HG02970 (cell line): ENCODE results near the gene C1orf53.
A peak's percentile ranks its signal among the peaks of the same experiment; 100 is the strongest.
"Not testable (repeated sequence)": the region's sequence is repeated elsewhere in the genome, so short reads cannot be mapped to it uniquely, and the experiment has no call there.

Experiments
- ATAC-seq: cut with Tn5 transposase; IDR thresholded peaks from one replicate; pipeline ENCODE4 v1.9.1; 2021; ENCODE audit warnings: mild to moderate bottlenecking, moderate library complexity, moderate number of reproducible peaks; ENCODE audit not compliant: unreplicated experiment, low FRiP score

Gene C1orf53

DNA sequence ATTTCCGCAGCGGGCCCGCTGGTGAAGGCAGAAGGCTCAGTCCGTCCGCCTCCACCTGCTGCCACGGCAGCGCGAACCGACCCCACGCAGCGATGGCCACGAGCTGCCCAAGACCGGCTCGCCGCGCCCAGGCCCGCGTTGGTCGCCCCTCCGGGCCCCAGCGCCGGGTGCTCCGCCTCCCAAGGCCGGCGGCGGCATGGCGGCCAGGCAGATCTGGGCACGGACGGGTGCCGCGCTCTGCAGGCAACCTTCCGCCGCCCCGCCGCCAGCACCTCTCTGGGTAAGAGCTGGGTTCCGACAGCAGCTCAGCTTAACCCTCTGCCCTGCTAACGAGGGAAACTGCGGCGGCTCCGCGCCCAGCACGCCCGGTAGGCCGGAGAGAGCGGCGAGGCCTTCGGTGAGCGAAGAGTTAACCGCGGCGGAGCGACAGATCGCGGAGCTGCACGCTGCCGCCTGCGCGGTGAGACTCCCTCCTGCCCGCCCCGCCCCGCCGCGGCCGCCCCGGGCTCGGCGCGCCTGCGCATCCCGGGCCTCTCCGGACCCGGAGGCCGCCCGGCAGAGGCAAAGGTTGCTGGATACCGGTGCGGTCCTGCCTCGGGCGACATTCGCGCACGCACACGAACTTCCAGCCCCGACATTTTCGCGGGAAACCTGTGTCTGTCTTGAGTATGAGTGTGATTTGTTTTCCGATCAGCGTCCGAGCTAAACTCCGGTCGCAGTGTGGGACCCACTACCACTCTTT is at the start of gene C1orf53:
TSS of gene C1orf53 (plus strand) at position 177 of the 742 bp plus-strand sequence. CDS start at position 197, 20 bp downstream.
- ATAC-seq, result peak; percentile 98

DNA sequence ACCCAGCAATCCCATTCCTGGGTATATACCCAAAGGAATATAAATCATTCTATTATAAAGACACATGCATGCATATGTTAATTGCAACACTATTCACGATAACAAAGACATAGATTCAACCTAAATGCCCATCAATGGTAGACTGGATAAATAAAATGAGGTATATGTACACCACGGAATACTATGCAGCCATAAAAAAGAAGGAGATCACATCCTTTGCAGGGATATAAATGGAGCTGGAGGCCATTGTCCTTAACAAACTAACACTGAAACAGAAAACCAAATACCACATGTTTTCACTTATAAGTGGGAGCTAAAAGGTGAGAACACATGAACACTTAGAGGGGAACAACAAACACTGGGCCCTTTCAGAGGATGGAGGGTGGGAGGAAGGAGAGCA is 46.7 kb upstream of the C1orf53 start:
- not testable (repeated sequence) for ATAC-seq

DNA sequence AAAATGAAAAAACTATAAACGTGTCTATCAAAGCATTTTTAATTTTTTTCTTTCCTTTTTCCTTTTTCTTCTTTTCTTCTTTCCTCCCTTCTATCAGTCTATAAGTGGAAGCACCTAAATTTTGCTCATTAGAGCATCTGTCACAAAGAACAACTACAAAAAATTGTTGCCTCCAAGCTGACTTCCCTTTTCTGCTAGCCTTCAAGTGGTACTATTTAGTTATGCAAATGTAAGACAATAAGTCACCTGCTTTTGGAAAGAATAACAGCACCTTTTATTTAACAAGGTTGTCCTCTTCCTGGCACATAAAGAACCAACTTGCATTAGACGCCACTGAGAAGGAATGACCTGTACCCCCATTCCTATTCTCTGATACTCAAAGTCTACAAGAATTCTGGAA is 45.0 kb upstream of the C1orf53 start:
- no peak for ATAC-seq

DNA sequence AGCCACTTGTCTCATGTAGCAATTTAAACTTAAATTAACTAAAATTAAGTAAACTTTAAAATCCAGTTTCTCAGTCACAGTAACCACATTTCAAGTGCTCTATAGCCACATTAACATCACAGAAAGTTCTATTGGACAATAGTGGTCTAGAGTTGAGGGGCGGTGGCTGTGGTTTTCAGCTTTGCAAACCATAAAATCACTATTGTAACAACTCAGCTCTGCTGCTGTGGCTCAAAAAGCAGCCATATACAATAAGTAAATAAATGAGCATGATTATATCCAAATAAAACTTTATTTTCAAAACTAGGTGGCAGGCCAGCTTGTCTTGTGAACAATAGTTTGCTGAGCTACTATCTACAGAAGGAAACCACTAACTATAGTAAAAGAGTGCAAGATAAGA is 43.4 kb upstream of the C1orf53 start:
- ATAC-seq, result no peak

DNA sequence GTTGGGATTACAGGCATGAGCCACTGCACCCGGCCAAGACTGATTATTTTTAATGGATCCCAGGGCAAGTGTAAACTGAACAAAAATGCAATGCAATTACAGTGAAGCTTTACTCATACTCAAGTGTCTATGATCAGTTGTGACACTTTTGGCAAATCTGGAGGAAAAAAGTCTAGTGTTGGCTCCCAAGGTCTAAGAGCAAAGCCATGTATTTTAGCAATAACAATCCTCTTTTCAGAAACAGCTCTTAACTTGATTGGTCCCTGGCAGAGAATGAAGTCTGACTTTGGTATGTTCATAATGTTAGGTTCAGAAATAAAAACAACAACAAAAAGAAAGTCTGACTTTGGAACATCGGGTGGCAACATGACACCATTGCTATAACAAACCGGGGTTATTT is 40.2 kb upstream of the C1orf53 start:
- no peak for ATAC-seq

DNA sequence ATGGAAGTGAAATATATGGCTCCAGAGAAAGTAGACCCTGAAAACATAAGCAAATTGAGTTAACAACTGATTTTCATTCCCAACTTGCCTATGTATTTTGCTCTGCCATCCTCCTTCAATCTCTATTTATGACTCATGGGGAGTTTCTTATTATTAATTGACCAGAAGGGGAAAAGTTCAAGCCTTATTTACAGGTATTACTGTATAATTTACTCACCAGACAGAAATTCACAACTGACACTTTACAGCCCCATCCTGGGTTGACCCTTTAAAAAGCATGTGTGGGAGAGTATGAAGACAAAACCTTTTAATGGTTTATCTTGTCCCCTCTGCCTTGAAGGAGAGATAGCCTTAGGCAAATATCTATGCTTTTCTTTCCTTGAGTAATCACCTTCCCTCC is 39.8 kb upstream of the C1orf53 start:
- no peak for ATAC-seq

DNA sequence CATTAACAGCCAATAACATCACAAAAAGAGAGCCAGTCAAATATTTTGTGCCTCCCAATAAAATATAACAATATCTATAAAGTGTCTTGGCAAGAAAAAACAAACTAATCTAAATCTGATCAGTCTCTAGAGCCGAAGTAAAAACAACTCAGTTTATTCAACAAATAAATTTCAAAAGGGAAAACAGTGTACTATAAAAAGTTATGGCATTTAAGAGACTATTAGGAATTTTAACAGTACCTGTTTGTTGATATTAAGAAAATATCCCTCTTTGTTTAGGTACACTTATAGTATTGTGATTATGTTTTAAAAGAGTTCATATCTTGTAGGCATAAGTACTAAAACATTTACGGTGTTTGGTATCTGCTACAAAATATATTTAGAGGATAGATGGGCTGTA is 36.6 kb upstream of the C1orf53 start:
- ATAC-seq, result no peak

DNA sequence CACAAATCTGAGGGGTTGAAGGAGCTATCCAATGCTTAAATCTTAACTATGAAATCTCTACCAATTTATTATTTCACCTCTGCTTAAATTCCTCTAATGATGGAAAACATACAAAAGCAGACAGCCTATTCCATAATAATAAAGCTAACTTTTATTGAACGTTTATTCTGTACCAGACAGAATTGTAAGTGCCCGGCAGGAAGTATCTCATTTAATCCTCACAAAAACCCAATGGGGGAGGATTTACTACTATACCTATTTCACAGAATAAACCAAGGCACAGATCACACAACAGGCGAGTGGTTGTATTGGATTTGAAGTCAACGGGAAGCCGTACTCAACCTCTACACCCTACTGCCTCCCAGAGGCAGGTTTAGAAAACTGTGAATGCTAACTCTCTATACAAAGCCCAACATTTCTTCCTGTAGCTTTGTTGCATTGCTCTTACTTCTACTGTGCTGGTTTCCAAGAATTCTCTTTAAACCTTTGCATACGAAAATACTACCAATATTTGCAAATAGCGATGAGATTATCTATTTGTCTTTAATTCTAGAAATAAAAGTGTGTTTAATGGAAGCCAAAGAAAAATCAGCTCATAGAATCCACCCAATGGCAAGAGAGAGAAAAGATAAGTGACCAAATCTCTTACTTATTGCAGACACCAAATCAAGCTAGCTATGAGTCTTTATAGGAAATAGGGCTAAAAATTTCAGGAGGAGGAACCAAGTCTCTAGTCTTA is 33.5 kb upstream of the C1orf53 start:
- peak; percentile 73 for ATAC-seq

DNA sequence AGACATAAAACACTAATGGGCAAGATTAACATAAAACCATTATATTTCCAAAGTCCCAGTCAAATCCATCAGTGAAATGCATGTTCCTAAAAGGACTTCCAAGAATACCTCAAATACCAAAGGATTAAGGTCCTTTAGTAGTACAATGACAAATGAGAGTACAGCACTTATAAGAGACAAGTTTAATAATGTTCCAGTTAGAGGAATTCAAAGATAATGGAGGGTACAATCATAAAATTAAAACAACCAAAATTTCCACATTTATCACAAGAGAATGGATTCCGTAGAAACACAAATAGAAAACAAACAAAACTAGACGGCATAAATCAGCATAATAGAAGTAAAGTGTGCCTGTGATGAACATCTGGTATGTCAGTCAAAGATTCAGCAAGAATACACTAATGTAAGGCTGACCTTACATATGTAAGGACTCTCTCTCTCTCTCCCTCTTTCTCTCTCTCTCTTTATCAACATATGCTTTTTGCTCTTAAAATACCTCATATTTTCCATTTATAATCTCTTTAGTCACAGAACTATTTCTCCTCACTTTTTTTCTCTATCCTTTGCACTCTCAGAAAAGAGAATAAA is 32.8 kb upstream of the C1orf53 start:
- ATAC-seq, result no peak

DNA sequence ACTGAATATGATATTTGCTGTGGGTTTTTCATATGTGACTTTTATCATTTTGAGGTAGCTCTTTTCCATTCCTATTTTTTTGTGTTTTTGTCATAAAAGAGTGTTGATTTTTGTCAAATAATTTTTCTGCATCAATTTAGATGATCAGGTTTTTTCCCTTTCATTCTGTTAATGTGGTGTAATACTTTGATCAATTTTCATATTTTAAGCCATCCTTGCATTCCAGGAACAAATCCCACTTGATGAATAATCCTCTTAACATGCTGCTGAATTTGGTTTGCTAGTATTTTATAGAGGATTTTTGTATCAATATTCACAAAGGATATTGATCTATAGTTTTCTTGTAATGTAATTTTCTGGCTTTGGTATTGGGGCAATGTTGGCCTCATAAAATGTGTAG is 25.5 kb upstream of the C1orf53 start:
- no peak for ATAC-seq

DNA sequence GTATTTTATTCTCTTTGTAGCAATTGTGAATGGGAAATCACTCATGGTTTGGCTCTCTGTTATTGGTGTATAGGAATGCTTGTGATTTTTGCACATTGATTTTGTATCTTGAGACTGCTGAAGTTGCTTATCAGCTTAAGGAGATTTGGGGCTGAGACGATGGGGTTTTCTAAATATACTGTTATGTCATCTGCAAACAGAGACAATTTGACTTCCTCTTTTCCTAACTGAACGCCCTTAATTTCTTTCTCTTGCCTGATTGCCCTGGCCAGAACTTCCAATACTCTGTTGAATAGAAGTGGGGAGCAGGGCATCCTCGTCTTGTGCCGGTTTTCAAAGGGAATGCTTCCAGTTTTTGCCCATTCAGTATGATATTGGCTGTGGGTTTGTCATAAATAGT is 22.0 kb upstream of the C1orf53 start:
- not testable (repeated sequence) for ATAC-seq

DNA sequence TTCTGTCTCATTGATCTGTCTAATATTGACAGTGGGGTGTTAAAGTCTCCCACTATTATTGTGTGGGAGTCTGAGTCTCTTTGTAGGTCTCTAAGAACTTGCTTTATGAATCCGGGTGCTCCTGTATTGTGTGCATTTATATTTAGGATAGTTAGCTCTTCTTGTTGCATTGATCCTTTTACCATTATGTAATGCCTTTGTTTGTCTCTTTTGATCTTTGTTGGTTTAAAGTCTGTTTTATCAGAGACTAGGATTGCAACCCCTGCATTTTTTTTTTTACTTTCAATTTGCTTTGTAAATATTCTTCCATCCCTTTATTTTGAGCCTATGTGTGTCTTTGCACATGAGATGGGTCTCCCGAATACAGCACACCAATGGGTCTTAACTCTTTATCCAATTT is 20.2 kb upstream of the C1orf53 start:
- ATAC-seq, result not testable (repeated sequence)

DNA sequence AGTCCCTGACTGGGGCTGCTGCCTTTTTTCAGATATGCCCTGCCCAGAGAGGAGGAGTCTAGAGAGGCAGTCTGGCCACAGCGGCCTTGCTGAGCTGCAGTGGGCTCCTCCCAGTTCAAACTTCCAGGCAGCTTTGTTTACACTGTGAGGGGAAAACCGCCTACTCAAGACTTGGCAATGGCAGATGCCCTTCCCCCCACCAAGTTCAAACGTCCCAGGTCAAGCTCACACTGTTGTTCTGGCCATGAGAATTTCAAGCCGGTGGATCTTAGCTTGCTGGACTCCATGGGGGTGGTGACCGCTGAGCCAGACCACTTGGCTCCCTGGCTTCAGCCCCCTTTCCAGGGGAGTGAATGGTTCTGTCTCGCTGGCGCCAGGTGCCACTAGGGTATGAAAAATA is 18.3 kb upstream of the C1orf53 start:
- no peak for ATAC-seq

DNA sequence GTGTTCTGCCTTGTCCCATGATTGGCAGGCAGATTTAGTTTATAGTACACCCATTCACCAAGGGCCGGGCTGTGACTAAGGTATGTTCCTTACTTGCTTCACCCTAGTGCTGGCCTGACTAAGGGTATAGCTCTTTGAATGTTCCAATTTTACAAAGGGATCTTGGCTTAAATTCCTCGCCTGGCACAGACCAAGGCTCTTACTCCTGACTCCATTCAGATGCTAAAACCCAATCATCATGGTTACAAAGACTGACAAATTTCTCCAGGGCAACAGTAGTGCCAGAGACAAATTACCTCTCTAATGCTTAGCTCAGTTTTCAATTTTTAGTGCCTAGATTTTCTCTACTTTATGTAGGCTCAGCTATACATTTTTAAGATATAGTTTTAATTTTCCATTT is 11.5 kb upstream of the C1orf53 start:
- no peak for ATAC-seq

DNA sequence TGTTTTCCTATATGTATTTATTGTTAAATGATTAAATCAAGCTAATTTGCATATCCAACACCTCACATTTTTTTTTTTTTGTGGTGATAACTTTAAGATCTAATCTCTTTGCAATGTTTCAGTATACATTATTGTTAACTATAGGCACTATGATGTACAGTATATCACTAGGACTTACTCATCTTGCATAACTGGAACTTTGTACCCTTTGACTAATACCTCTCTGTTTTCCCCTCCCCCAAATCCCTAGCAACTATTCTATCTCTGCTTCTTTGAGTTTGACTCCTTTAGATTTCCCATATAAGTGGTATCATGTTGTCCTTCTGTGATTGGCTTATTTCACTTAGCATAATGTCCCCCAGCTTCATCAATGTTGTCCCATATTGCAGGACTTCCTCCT is 9.7 kb upstream of the C1orf53 start:
- no peak for ATAC-seq

DNA sequence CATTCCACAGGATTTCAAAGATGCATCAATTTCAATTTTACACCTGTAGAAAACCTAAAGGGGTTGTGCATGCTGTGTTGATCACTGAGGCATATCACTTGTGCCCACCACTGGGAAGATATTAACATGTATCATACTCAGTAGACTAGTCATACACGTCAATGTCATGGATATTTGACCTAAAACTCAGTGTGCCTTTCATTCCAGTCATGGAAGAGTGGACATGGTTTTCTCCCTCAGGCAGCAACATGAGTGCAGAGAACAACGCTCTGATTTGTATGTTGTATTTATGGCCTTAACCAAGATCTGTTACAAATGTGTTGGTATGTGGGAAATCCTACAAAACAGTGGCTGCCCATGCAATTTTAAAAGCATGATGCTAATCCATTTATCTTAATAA is 6.1 kb upstream of the C1orf53 start:
- ATAC-seq, result no peak

DNA sequence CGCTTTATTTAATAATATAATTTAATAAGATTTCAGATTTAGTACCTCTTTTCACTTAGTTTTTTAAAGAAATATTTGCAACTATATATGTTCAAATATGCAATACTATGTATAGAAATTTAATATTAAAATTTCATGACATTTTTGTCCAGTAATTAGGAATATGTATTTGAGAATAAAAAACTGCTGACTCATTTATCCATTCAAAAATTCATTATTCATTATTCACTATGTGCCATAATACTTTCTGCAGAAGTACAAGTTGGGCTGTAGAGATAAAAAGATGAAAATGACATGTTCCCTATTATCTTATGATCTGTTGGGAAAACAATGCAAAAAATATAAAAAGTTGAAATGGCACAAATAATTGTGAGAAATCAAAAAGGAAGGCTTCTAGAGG is 3.4 kb upstream of the C1orf53 start:
- no peak for ATAC-seq

DNA sequence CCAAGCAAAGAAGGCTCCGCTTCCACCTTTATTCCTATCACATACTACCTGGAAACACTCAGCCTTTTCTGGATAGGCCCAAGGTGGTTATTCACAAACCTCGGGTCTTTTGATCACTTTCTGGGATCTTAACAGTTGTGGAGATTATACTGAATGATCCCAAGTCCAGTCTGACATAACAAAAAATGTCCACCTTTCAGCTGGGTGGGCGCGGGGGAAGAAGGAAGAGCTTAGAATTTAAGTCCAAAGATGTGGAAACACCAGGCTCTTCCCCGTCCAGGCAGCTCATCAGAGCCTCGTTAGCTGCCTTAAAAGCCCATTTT is 338 bp upstream of the C1orf53 start:
- ATAC-seq, result no peak

DNA sequence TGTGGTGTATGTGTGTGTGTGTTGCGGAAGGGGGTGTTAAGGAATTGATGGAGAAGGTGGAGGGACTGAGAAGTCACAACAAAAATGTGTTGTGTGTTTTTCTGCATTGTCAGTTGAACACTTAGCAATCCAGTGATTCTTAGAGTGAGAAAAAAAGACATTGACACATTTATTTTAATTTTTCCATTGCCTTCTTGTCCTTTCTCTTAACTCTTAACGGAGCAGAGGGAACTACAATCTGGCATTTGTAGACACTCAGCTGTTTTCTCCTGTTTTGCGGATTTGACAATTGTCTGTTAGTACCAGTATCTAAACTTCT is 725 bp downstream of the C1orf53 start:
- ATAC-seq, result no peak

DNA sequence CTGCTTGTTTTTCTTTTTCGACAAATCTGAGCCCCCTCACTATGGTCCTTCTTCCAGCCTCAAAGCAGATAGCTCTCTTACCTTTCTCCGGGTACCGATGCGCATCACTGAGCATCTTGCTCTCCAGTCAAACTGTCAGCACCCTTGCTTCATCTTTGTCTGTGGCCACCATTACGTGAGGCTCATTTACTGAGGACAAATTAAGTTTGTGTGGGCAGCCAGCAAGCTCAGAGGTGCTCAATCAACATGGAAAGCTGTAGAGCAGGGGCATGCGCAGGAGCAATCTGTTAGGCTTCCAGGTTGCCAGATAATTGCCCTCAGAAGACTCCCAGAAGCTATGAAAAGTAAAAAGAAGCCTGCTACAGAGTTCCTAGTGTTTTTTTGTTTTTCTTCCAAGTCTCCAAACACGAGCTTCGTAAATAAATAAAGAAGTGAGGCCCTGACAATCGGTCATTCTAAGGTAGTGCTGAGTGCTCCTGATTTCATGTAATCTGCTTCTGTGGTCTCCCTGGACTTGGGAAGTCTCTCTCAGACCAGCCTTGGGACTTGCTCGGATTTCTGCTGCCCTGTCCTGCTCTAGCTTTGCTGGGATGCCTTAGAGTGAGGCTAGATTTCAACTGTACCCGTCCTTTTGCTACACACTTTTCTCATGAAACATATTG is 1.8 kb downstream of the C1orf53 start:
- no peak for ATAC-seq

DNA sequence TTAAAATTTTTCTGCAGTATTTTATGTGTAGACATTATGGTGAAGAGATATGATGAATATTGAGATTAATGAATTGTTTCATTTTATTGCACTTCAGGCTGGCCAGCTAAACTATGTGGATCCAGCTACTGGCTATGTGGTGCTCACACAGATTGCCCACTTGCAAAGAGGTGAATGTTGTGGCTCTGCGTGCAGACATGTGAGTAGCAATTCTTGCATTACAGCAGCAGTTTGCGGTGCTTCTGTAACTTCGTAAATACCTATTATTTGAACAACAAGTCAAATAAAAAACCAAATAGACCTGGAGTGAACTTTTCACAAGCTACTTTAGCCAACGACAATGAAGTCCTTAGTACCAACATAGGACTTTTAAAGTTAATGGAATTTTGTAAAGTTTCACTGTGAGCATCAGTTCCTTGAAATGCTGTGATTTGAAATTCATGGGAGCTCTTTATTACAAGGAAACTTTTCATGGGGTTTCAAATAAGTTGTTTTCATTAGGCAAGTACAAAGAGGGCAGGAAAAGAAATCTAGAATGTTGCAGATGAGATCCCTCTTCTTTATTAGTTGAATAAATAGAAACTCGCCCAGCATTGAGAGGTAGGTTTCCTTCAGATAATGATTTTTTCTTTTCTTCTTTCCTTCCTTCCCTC is 3.4 kb downstream of the C1orf53 start:
- ATAC-seq, result no peak
